ENCODE results near the gene ADD2.
A peak's percentile ranks its signal among the peaks of the same experiment; 100 is the strongest.

Gene ADD2

DNA sequence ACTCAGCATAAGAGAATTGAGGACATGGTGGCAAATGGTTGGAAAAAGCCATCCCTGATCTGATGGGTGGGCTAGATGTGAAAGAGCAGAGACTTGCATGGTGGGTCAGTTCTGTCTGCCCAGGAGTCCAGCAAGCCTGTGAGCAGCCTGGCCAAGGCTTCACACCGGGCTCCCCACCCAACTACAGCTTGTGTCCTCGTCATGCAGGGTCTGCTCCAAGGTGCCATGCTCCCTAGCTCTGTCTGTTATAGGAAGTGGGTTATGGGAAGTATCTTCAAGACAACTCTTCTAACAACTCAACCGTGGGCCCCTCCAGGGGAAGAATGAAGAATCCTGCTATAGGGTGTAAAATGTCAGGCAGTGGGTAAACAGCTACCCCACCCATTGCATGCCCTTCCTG, 97.4 kb downstream of the ADD2 start:
- DNase-seq = no peak

DNA sequence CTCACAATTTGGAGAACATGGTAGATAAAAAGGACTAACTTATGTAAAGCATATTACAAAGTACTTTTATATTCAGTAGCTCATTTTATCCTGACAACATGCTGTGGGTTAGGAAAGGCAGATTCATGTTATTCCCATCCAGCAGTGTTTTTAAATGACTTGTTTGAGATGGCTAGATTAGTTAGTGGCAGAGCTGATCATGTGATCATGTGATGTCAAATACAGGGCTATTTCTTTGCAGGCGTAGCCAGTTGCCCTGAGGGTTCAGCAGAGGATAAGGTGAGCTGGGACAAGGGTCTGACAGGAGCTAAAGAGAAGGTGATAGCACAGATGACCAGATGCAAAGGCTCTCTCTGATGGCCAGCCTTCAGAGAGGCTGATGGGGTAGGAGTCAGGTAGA, 97.8 kb downstream of the ADD2 start:
- no peak for DNase-seq

DNA sequence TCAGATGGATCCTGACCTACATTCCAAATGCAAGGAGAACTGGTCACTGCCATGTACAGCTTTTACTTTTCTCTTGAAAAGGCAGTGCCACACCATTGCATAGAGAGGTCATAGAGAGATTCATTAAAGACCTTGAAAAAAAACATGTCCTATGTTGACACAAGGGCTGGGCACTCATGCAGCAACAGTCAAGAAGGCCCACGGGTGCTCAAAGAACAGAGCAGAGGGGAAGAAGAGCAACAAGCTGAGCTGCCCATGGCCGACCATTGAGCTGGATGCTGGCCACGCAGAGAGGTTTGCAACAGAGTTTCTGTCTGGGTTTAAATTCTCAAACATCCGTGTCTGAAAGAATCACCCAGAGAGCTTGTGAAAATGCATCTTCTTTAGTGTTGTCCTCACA, 99.1 kb downstream of the ADD2 start:
- DNase-seq = no peak

- no peak for DNase-seq
Measured at GRCh38 chr2:70668432-70668831, 99.6 kb downstream of the ADD2 start.

DNA sequence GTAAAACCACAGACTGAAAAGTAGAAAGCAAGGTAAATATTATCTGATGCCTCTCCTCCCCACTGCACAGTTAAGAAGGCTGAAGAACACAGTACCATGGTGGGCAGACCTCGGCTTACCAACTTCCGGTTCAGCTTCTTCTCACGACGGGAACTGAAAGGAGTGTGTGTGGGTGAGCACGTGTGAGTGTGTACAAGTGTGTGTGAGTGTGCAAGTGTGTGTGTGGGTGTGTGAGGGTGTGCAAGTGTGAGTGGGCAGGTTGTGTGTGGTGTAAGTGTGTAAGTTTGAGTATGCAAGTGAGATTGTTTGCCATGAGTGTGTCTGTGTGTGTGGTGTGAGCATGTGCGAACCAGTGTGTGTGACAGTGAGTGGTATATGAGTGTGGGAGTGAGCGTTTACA, 103.5 kb downstream of the ADD2 start:
- DNase-seq = no peak

DNA sequence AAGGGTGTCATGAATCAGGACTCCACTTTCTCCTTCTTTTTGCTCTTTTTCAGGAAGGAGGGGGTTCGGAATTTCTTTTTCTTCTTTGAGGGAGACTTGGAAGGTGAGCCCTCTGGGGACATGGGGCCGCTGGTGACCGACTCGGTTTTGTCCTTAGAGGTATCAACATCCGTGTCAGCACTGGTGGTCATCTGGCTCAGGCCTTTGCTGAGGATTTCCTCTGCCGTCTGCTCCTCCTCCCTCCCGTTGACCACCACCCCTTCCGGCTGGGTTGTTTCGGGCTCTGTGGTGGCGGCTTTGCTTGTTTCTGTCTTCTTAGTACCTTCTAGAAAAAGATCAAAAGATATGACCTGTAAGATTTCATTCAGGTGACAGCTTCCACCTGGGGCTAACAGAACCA, 104.6 kb downstream of the ADD2 start:
- no peak for DNase-seq

GRCh38 chr2:70659551-70659950, 108.4 kb downstream of the ADD2 start:
- DNase-seq = no peak

DNA sequence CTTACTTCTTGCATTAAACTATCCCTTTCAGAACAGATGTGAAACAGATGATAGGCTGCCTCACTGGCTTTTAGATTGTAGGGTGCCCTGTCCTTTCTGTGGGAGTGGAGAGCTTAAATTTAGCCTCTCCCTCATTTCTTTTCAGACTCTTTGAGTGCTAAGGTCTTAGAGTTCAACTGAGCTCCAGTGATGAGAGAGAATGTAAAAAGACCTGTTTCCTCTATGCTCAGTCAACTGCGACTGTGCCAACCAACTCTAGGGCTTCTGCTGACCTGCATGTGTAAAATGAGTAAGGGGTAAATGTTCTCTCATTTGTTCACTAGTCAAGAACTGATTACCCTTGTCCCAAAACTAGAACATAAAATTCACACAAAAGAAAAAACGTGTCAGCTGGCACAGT, 109.5 kb downstream of the ADD2 start:
- no peak for DNase-seq

GRCh38 chr2:70657246-70657645, 110.8 kb downstream of the ADD2 start:
- no peak for DNase-seq

GRCh38 chr2:70656421-70657010, 111.5 kb downstream of the ADD2 start:
- no peak for DNase-seq

DNA sequence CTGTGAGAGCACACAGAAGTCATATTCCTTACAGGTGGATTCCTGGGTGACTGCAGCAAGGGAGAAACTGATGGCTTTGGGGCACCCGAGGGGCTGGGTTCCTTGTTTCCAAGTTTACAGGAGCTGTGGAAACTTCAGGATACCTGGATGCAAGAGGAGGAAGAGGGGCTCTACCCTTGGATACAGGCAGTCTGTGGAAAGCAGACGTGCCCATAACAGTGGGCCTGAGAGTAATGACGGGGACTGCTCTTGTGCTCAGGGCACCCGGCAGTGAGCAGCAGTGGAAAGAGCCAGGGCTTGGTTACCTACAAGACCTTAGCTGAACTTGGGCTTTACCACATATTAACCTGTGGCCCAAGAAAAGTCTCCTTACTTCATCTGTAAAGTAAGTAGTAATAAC, 112.2 kb downstream of the ADD2 start:
- no peak for DNase-seq

DNA sequence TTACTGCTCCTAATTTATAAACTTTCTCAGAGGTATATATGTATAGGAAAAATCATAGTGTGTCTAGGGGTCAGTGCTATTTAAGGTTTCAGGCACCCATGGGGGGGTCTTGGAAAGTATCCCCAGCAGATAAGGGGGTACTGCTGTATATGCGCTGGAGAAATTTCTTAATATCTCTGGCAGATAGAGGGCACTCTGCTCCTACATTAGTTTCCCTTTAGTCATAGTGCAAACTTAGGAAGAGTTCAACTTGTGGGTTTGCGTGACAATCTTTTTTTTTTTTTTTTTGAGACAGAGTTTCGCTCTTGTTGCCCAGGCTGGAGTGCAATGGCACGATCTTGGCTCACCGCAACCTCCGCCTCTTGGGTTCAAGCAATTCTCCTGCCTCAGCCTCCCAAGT, 112.8 kb downstream of the ADD2 start:
- DNase-seq = peak; percentile 12 to 62 (median 34)

DNA sequence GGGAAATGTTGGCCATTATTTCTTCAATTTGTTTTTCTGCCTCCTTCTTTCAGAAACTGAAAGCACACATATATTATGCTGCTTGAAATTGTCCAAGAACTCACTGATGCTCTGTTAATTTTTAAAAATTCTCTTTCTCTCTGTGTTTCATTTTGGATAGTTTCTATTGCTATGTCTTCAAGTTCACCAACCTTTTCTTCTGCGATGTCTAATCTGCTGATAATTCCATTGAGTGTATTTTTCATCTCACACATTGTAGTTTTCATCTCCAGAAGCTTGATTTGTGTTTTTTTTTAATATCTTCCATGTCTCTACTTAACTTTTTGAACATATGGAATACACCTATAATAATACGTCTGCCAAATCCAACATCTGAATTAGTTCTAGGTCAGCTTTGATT, 116.3 kb downstream of the ADD2 start:
- DNase-seq = no peak

GRCh38 chr2:70651014-70651413, 117.0 kb downstream of the ADD2 start:
- DNase-seq = no peak

DNA sequence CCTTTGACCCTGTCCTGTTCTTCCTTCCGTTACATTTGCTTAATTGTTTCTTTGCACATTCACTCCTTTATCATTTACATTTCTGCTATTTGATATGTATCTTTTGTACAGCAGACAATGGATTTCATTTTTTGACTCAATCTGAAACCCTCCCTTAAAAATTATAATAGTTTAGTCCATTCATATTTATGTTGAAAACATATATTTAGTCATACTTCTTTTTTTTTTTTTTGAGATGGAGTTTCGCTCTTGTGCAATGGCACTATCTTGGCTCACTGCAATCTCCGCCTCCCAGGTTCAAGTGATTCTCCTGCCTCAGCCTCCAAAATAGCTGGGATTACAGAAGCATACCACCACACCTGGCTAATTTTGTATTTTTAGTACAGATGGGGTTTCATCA, 119.0 kb downstream of the ADD2 start:
- peak in 2 of 4 experiments; percentile 26 to 39 for DNase-seq

DNA sequence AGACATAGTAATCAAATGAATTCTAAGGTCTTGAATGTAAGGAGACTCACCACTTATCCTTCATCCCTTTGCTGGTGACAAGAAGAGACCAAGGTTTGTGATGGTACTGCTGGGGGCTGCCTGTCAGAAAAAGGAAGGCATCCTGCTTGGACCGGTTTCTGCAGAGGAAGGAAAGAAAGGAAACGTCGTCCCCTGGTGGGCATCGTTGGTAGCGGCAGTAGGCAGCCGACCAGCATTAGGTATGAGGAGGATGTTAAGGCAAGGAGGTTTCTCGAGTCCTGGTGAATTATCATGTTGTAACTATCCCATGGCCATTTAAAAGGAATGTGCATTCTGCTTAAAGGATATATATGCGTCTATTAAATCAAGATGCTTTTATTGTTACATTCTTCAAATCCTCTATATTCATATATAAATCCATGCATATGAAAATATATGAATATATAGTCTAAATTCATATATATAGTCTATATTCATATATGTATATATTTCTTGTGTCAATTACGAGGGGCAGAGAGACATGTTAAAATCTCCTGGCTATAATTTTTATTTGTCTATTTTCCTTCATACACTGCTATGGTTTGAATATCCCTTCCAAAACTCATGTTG, 120.0 kb downstream of the ADD2 start:
- peak; percentile 73 to 84 (median 82) for DNase-seq

DNA sequence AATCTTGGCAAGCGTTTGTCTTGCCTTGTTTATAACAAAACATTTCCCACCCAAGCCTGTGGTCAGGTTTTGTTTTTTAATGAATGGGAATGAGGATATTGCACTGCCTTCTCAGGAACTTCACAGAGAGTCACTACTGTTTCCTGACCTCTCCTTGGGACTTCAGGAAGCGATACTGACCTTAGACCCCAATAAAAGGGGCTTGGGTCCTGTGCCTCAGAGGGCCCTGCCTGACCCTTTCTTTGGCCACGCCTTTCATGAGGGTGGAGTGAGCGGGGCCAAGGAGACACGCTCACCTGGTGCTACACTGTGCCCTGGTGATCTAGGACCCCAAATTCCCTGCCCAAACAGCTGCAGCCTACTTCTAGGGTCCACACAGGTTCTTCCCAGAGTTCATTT, 121.6 kb downstream of the ADD2 start:
- no peak for DNase-seq

DNA sequence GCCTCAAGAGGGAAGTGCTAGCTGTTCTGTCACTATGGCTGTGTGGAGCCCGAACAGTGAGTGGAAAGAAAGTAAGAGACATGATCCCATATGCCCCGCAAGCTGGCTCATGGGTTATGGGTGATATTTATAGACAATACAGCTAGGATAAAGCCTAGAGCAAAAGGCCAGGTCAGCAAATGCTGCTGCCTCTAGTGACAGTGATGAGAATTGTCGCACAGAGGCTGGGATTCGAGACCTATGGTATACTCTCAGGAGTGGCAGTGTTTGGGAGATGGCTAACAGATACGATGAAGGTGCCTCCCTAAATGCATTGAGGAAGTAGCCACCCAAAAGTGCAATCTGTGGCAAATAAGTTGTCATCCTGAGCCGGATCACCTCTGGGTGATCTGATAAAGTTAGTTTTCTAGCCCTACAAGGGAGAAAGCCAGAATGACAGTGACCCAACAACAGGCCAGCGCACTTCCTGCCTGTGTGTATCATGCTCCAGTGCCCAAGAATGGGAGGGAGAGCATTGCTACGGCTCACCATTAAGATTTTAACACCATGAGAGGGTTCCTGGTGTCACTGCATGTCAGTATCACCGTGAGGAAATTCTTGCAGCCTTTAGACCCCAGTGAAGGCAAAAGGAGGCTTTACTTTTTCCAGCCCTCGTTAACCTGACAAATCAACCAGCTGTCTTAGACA, 122.1 kb downstream of the ADD2 start:
- DNase-seq = no peak

DNA sequence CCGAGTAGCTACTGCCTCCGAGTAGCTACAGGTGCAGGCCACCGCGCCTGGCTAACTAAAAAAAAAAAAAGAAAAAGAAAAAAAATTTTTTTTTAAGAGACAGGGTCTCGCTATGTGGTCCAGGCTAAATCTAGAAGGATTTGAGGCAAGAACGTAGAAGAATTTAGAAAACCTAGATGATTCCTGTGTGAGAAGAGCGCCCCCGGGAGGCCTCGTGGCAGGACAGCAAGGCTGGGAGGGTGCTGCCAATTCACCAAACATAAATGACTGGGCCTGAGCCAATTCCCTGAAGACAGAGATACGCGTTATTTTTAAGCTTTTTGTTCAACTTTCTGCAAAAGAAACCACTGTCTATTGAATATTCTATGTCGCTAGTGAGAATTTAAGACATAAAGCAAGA, 124.3 kb downstream of the ADD2 start:
- peak; percentile 4 to 41 (median 14) for DNase-seq

DNA sequence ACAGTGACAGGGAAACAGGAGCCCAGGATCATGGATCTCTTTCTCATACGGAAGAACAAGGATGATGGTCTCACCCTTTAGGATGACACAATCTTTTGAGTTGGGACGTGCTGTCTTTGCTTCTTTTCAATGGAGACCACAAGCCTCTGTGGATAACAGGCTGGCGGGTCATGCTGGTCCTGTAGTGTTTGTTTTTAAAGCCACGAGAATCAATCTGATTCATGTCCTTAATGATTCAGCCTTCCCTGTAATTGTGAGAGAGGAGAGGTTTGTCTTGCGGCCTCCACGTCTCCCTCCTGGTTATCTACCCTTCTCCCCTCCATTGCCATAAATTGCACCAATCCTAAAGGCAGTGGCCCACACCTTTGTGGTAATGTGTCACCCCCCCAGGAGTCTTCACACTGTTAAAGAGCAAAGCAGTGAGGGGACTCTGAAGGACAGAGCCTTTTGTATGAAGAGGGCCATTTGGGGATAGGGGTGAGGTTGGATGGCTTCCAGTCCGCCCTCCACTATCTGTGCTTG, 126.7 kb downstream of the ADD2 start:
- DNase-seq = no peak

GRCh38 chr2:70639841-70640436, 128.1 kb downstream of the ADD2 start:
- no peak for DNase-seq

- no peak for DNase-seq
Measured at GRCh38 chr2:70638561-70638960, 129.4 kb downstream of the ADD2 start.

DNA sequence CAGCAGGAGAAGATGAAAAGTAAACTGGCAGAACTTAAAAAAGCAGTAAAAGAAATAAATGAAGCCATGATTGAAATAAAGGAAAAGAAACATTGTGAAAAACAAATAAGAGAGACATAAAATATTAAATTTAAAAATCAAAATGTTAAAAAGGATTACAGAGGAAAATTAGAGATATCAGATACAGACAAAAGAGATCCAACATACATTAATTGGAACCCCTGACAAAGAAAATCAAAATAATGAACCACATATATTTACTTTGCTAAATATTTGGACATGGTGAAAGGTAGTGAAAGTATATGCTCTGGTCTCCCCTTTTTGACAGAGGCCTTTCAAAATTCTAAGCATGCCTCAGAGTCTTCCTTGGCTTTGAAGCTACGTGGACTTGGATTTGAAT, 134.5 kb downstream of the ADD2 start:
- DNase-seq = no peak

GRCh38 chr2:70632966-70633365, 135.0 kb downstream of the ADD2 start:
- no peak for DNase-seq

Data from suppressor macrophage (primary cell).